PC-9 (cell line): Measurements from ENCODE around the gene ETFA.

Experiments
- CTCF ChIP-seq: fragments of 200-600 bp; sonication (generic); conservative IDR thresholded peaks from 2 replicates; pipeline ENCODE4 v1.6.1; 2017; ENCODE audit warnings: mixed run types, antibody characterized with exemption, mild to moderate bottlenecking, moderate library complexity
- EZH2 ChIP-seq: fragments of 200-600 bp; sonication (generic); IDR thresholded peaks from 2 replicates; pipeline ENCODE4 v1.8.0; 2017; ENCODE audit warnings: antibody characterized with exemption, low read depth

GRCh38 chr15:76235186-76235826 lies 76.0 kb downstream of the ETFA start:
- TF ChIP-seq CTCF (peak; percentile 68), EZH2 (no peak)
